GM19463 (cell line): Measurements from ENCODE around the gene STPG4.
"Not testable (repeated sequence)": the region's sequence is repeated elsewhere in the genome, so short reads cannot be mapped to it uniquely, and the experiment has no call there.

ENCODE experiments used
- ATAC-seq: cut with Tn5 transposase; IDR thresholded peaks from one replicate; pipeline ENCODE4 v1.9.1; 2021; ENCODE audit warnings: mild to moderate bottlenecking, moderate library complexity; ENCODE audit not compliant: unreplicated experiment

The STPG4 gene

DNA sequence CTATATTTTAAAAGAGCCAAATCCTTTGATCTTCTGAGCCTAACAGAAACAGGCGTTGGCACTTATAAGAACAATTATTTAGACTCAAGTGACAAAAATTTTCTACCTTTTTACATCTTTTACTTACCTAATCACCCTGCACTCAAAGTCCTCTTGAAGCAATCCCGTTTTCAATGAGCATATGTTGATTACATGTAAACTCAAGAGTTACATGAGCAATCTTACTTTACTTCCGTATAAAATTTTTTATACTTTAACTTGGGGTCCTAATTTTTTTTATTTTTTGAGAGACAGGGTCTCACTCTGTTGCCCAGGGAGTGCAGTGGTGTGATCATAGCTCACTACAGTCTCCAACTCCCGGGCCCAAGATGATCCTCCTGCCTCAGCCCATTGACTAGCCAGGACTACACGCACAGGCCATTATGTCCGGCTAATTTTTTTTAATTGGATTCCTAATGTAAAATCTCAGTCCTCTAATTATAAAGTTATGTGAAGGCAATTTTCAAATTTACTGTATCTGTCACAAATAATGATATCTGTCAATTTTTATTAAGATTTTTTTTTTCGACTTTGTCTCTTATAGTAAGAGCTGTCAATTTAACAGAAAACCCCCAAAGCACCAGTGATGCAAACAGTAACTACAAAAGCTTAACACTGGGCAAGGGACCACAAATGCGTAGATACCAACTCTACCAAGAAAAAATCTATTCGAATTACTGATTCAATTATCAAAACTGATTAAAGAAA is 19.1 kb upstream of the STPG4 start:
- no peak for ATAC-seq

DNA sequence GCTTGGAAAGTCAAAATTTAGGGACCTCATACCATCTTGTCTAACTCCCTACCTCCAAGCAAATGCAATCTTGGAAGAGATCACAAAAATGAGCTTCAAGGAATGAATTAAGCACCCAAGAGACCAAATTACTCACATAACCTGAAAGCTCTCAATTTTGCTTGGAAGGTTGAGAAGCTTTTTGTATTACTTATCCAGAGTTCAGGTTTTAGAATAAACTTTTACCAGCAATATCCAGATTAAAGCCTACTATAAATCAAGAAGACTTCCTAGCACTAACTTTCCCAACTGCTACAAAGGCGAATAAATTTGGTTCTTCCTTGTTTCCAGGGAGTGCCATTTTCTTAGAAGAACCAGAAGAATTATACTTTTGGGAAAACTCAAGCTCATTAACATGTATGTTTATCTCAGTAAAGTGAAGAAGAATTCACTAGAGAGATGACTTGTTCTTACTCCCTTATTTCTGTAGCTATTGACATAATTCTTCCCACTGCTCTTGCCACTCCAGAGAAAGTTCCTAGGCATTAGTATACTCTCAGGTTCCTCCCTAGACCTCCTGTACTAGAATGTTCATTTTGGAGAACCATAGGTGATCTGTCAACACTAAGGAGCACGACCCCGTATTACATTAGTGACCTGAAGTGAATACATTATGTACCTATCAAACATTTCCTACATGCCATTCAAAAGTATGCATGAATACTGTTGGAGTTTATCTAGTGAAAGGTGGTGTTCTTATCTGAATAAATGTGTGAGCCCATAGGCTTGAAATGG is 18.0 kb upstream of the STPG4 start:
- no peak for ATAC-seq

- ATAC-seq: no peak
Measured at GRCh38 chr2:47172156-47172921, 17.2 kb upstream of the STPG4 start.

DNA sequence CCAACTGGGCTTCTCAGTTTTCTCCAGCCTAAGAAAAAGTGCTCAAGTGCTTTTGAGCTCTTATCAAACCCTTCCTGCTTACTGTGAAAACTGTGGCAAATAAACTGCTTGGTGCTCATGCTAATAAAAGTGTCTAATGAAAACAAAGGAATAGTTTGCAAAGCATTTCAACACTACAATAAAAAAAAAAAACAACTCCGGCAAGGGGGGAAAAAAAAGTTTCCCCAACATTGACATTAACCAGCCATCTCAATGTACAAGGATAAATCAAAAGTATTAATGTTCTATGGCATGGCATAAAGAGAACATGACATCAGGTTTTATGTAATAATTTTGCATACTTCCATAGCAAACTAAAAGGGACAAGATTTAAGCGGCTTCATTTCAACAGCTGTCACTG is 14.7 kb upstream of the STPG4 start:
- no peak for ATAC-seq

- not testable (repeated sequence) for ATAC-seq
Measured at GRCh38 chr2:47168895-47169294, 13.8 kb upstream of the STPG4 start.

DNA sequence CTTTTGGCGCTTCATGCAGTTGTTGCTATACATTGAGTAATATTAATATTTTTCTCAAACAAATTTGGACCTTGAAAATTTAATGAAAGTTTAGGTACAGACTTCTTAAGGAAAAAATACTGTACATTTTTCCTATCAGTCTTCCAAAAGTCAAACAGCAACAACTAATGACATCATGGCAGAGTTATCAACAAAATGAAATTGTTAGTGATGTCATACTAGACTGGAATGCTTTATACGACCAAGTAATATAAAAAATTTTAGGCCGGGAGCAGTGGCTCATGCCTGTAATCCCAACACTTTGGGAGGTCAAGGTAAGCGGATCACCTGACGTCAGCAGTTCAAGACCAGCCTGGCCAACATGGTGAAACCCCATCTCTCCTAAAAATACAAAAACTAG is 12.0 kb upstream of the STPG4 start:
- ATAC-seq: no peak

DNA sequence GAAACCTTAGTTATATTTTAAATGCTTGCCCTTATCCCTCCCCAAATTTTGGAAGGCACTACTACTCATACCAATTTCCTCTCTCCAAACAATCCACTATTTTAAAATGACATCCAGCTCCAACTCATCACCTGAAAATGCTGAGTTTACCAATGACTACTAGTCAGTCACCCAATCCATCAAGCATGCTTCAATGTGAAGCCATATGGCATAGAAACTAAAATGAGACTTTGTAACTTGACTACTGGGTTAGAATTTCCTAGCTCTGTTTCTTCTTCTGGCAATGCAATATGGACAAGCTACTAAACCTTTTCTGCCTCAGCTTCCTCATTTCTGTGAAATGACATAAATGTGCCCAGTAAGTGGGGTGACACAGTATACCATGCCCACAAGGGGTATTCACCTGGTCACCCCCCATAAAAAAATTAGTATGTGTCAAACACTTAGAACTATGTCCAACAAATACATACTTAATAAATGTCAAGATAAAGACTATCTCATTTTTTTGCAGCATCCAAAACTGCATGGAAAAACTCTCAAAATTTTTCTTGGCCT is 10.0 kb upstream of the STPG4 start:
- no peak for ATAC-seq

DNA sequence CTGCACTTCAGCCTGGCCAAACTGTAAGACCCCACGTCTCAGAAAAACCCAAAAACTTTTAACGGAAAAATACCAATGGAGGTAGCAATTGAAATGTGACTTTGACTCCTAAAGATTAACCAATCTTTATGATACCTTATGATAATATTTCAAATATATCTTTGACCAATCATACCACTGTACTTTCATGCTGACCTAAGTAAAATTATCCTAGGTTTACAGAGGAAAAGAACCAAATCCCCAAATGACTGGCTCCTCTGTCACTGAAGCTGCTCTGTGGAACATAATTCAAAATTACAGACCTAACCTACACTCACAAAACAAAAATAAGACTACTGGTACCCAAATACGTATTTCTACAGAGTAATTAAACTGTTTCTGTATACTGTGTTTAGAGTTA is 7.7 kb upstream of the STPG4 start:
- ATAC-seq: no peak

GRCh38 chr2:47161475-47161874 is 6.4 kb upstream of the STPG4 start:
- ATAC-seq: no peak

- ATAC-seq: no peak
Measured at GRCh38 chr2:47160660-47161059, 5.6 kb upstream of the STPG4 start.

GRCh38 chr2:47160211-47160610 is 5.1 kb upstream of the STPG4 start:
- ATAC-seq: no peak

DNA sequence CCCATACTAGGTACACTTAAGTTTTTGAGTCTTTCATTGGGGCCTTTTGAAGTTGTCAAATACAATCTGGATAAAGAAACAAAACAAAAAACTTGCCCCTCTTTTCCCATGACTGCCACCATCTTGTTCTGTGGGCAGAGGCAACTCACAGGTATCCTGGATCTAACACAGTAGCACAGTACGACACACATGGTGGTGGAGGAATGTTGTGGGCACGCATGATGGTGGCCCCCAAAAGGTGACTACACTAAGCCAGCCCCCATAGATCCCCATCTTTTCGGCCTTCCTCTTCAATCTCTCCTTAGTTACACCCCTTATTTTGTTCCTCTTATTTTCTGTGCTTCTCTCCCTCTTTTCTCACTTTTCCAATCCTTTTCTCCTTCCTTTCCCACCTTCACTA is 4.5 kb upstream of the STPG4 start:
- ATAC-seq: no peak

- no peak for ATAC-seq
Measured at GRCh38 chr2:47158576-47158975, 3.5 kb upstream of the STPG4 start.

DNA sequence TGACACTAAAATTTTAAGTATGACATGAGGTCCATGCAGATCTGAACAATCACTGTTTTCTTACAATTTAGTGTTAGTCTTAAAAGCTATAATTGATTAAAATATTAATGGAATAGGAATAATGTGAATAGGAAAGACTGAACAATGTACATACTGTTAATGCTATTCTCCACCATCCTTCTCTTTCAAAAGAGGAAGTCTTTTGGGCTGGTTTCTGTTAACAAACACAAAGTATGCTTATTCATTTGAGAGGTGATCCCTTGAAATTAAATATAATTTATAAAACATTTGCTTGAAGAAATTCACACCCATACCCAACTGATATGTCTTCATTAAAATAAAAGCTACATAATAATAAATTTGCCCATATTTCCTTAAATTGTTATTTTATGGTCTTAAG is 2.3 kb downstream of the STPG4 start:
- no peak for ATAC-seq

DNA sequence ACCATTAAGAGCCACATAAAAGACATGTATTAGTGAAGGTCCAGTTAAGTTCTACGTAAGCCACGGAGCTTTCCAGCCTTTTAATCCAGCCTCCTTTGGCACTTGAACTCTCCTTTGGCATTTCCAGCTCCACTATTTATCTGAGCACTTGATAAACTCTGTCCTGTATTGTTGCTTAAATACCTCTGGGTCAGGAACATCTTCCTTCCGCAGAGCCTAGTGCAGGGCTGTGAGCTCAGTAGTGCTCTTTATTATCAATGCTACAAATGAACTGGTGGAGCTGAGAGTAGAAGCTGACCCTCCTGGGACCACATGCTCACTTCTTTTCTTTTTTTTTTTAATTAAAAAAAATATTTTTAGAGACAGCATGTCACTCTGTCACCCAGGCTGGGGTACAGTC is 4.9 kb downstream of the STPG4 start:
- ATAC-seq: no peak

- no peak for ATAC-seq
Measured at GRCh38 chr2:47147021-47147420, 8.1 kb downstream of the STPG4 start.

DNA sequence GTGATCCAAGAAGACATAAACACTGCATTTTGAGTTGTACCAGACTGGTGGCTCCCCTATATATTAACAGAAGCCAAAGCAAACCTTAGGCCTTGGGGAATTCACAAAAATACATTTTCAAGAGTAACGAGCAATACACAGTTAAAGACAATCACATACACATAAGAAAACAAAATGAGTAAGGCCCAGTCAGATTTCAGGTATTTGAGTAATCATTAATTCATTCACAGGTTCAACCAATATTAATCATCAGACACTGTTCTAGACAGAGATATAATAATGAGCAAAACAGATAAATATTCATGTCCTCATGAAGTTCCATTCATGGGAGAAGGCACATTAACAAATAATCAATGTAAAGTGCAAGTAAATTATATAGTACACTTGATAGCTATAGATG is 9.6 kb downstream of the STPG4 start:
- no peak for ATAC-seq

- ATAC-seq: no peak
Measured at GRCh38 chr2:47141520-47141919, 13.6 kb downstream of the STPG4 start.

DNA sequence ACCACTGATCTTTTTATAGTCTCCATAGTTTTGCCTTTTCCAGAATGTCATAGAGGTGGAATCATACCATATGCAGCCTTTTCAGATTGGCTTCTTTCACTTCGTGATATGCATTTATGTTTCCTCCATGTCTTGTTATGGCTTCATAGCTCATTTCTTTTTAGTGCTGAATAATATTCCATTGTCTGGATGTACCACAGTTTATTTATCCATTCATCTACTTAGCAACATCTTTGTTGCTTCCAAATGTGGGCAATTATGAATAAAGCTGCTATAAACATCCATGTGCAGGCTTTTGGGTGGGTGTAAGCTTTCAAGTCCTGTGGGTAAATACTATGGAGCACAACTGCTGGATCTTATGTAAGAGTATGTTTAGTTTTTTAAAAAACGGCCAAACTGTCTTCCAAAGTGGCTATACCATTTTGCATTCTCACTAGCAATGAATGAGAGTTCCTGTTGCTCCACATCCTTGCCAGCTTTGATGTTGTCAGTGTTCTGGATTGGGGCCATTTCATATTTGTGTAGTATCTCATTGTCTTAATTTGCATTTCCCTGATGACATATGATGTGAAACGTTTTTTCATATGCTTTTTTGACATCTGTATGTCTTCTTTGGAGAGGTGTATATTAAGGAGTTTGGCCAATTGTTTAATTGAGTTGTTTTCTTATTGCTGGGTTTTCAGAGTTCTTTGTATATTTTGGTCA is 20.6 kb downstream of the STPG4 start:
- no peak for ATAC-seq

- ATAC-seq: no peak
Measured at GRCh38 chr2:47133046-47133445, 22.1 kb downstream of the STPG4 start.

DNA sequence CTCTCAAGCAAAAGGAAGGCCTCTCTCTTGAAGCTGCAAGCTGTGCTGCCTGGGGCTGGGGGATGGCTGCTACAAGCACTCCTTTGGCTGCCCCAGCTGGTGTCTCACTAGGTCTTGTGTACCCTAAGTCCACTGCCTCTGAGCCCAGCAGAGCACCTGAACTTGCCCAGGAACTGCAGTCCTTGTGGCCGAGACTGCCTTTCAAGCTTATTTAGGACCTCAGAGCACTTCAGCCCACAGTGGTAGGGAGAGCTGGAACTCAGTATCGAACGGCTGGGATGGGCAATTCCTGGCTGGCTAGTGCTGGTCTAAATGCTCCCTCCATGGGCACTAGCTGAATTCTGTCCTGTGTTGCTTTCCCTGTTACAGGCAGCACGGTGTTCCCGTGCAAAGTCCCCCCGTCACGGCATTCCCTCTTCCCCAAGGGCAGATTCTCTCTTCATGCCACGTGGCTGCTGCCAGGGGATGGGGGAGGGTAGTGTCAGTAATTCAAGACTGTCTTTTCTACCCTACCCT is 25.9 kb downstream of the STPG4 start:
- no peak for ATAC-seq
